Measurements from ENCODE around the gene CRY1. TPM values are rescaled to one million over a fixed set of nuclear protein-coding genes. Genes with fewer than 3 reads are reported as not detected.
"Not testable (repeated sequence)": the region's sequence is repeated elsewhere in the genome, so short reads cannot be mapped to it uniquely, and the experiment has no call there.

CRY1 gene
- total RNA-seq, 1 experiment from 2014 or later: 47.4 TPM

GRCh38 chr12:107017042-107017441 lies 76.3 kb downstream of the CRY1 start:
- no peak for DNase-seq (ENCODE audit: extremely low read depth, low read depth)

GRCh38 chr12:107014055-107014454 lies 79.3 kb downstream of the CRY1 start:
- no peak for DNase-seq (ENCODE audit: extremely low read depth, low read depth)

- no peak for DNase-seq (ENCODE audit: extremely low read depth, low read depth)
These were observed 80.5 kb downstream of the CRY1 start for GRCh38 chr12:107012736-107013425.

- no peak for DNase-seq (ENCODE audit: extremely low read depth, low read depth)
These were observed 81.8 kb downstream of the CRY1 start for GRCh38 chr12:107011519-107011918.

GRCh38 chr12:107007411-107007810 lies 85.9 kb downstream of the CRY1 start:
- DNase-seq (ENCODE audit: extremely low read depth, low read depth): no peak

- DNase-seq (ENCODE audit: extremely low read depth, low read depth): not testable (repeated sequence)
These were observed 90.7 kb downstream of the CRY1 start for GRCh38 chr12:107002665-107003064.

- no peak for DNase-seq (ENCODE audit: extremely low read depth, low read depth)
These were observed 93.9 kb downstream of the CRY1 start for GRCh38 chr12:106999446-106999845.

GRCh38 chr12:106997916-106998315 lies 95.4 kb downstream of the CRY1 start:
- no peak for DNase-seq (ENCODE audit: extremely low read depth, low read depth)

GRCh38 chr12:106996102-106996501 lies 97.2 kb downstream of the CRY1 start:
- not testable (repeated sequence) for DNase-seq (ENCODE audit: extremely low read depth, low read depth)

GRCh38 chr12:106994579-106995220 lies 98.6 kb downstream of the CRY1 start:
- DNase-seq (ENCODE audit: extremely low read depth, low read depth): no peak

- DNase-seq (ENCODE audit: extremely low read depth, low read depth): no peak
These were observed 105.5 kb downstream of the CRY1 start for GRCh38 chr12:106987846-106988245.

GRCh38 chr12:106986625-106987389 lies 106.5 kb downstream of the CRY1 start, which contains the start of gene MTERF2:
TSS of gene MTERF2 (minus strand) at chr12:106987146. CDS start at chr12:106978714, 8,432 bp downstream.
- DNase-seq (ENCODE audit: extremely low read depth, low read depth): peak; percentile 92

GRCh38 chr12:106986135-106986534 lies 107.2 kb downstream of the CRY1 start:
- DNase-seq (ENCODE audit: extremely low read depth, low read depth): no peak

GRCh38 chr12:106985479-106985878 lies 107.9 kb downstream of the CRY1 start:
- no peak for DNase-seq (ENCODE audit: extremely low read depth, low read depth)

- DNase-seq (ENCODE audit: extremely low read depth, low read depth): no peak
These were observed 108.7 kb downstream of the CRY1 start for GRCh38 chr12:106984588-106985137.

- DNase-seq (ENCODE audit: extremely low read depth, low read depth): no peak
These were observed 111.1 kb downstream of the CRY1 start for GRCh38 chr12:106982229-106982628.

- no peak for DNase-seq (ENCODE audit: extremely low read depth, low read depth)
These were observed 111.6 kb downstream of the CRY1 start for GRCh38 chr12:106981788-106982187.

GRCh38 chr12:106980944-106981343 lies 112.4 kb downstream of the CRY1 start:
- DNase-seq (ENCODE audit: extremely low read depth, low read depth): no peak

GRCh38 chr12:106978035-106978800 lies 115.1 kb downstream of the CRY1 start:
- DNase-seq (ENCODE audit: extremely low read depth, low read depth): no peak

GRCh38 chr12:106976668-106977067 lies 116.7 kb downstream of the CRY1 start:
- DNase-seq (ENCODE audit: extremely low read depth, low read depth): no peak

Measured in NCI-H460 (cell line).